Fibroblast of skin of left biceps (primary cell): ENCODE data around the gene HSPA4.
"Not testable (repeated sequence)": the region's sequence is repeated elsewhere in the genome, so short reads cannot be mapped to it uniquely, and the experiment has no call there.

ENCODE experiments used
- DNase-seq, 2 experiments: peaks; one replicate each; pipeline ENCODE4 v3.0.0-alpha.2; 2013; ENCODE audit warnings: low read depth in 2 of 2

Gene HSPA4

DNA sequence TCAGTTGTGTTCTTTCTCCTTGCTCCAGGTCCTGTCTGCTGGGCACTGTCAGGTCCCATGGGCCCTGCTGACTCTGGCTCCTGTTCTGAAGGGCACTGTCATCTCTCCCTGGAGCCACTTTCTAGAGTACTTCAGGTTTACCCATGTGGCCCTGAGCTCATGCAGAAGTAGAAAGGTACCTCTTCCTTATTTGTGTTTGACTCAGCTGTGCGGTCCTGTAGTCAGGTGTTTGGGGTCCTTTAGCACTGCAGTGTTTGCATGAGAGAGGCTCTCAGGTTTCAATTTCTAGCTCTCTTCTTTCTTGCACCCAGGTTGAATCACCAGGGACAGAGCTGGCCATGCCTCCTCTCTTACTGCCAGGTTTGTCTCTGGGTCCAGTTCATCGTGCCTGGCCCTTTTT is 71.5 kb downstream of the HSPA4 start:
- DNase-seq: no peak

GRCh38 chr5:133124891-133125290 is 73.1 kb downstream of the HSPA4 start:
- no peak for DNase-seq

DNA sequence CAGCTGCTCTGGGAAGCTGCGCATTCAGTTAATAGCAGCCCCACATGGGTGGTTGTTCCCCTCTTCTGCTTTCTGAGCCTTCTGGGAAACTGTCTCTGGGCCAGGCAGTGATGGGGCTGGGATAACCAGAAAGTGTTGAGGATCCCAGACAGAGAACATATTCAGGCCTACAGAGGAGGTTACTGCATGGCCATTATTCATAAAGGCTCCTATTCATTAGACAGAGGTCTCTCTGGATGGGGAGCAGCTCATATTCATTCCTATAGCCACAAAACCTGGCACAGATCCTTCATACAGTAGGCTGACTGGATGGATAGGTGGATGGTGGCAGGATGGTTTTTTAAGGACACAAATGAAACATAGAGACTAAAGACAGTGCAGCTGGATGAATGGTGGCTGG is 76.3 kb downstream of the HSPA4 start:
- DNase-seq: no peak

GRCh38 chr5:133129289-133129688 is 77.5 kb downstream of the HSPA4 start:
- no peak for DNase-seq

DNA sequence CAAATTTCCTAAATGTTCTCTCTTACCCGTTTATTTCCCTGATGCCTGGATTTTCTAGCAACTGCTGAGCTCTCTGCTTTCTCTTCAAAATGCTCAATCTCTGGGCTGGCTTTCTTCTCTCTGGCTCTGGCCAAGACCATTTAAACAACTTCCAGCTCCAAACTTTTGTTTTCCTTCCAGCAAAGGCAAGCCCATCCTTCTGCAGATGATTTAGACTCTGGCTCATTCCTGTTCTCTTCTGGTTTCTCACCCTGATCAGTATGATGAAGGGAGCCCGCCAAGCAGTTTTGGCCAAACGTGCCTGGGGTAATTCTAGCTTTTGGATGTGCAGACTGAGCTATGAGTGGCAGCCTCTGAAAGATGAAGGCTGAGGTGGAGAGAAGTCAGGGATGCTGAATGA is 78.1 kb downstream of the HSPA4 start:
- DNase-seq: no peak

GRCh38 chr5:133130387-133131118 is 78.7 kb downstream of the HSPA4 start:
- no peak for DNase-seq

DNA sequence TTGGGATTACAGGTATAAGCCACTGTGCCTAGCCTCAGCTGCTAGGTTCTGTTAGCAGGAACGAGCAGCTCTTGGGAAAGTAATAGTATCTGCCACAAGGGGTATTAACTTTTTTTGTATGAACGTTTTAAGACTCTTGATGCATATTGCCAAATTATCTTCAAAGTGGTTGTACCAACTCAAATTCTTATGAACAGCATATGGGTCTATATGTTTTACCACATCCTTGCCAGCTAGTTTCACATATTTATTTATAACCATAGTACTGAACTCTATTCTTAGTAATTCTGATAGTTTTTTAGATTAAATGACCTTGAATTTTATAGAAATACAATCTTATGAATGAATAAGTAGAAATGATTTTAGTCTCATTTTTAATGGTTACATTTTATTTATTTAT is 80.9 kb downstream of the HSPA4 start:
- DNase-seq: no peak

DNA sequence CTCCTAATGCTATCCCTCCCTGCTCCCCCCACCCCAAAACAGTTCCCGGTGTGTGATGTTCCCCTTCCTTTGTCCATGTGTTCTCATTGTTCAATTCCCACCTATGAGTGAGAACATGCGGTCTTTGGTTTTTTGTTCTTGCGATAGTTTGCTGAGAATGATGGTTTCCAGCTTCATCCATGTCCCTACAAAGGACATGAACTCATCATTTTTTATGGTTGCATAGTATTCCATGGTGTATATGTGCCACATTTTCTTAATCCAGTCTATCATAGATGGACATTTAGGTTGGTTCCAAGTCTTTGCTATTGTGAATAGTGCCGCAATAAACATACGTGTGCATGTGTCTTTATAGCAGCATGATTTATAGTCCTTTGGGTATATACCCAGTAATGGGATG is 81.4 kb downstream of the HSPA4 start:
- DNase-seq: not testable (repeated sequence)

DNA sequence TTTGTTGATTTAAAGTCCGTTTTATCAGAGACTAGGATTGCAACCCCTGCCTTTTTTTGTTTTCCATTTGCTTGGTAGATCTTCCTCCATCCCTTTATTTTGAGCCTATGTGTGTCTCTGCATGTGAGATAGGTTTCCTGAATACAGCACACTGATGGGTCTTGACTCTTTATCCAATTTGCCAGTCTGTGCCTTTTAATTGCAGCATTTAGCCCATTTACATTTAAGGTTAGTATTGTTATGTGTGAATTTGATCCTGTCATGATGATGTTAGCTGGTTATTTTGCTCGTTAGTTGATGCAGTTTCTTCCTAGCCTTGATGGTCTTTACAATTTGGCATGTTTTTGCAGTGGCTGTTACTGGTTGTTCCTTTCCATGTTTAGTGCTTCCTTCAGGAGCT is 85.1 kb downstream of the HSPA4 start:
- not testable (repeated sequence) for DNase-seq

- no peak for DNase-seq
These were observed 88.5 kb downstream of the HSPA4 start for GRCh38 chr5:133140311-133140710.

- DNase-seq: no peak
These were observed 89.9 kb downstream of the HSPA4 start for GRCh38 chr5:133141746-133142145.

DNA sequence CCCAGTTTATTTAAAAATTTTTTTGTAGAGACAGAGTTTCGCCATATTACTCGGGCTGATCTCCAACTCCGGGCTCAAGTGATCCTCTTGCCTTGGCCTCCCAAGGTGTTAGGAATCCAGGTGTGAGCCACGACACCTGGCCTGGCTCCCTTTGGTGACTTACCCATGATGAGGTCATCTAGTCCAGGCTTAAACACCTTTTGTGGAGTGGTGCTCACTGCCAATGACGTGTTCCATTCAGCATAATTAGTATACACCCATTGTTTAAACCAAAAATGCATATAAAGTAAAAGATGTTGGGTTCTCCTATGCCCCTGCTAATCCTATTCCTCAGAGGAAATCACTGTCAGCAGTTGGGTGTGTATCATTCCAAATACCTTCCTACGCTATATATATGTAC is 91.0 kb downstream of the HSPA4 start:
- DNase-seq: no peak

- no peak for DNase-seq
These were observed 92.6 kb downstream of the HSPA4 start for GRCh38 chr5:133144245-133144981.

DNA sequence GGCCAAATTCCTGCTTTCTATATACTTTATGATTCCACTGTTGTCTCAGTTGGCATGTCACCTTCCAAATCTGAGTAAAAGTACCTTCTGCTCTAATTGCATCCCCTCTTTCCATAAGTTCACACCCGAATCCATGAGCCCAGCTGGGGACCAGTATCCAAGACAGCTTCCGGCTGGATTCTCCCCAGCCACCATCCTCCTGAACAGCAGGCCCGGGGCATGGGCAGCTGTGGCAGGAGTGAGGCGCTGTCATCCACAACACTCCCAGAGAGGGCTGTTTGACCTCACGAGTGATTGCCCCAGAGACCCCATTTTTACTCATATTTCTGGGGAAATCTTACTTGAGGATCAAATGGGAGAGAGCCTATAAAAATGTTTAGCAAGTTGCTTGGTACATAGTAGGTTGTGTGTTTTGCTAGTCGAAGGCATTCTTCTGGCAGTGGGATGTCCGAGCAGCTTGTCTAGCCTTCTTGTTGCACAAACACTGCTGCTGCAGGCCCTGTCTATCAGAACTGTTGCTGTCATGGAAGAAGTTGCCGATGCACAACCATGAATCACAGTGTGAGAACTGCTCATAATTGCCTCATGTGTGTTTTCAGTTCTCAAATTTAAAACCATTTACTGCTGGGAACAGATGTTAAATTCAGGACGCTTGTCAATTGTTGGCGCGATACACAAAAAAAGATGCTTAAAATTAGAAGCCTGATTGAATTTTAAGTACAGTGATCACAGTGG is 93.8 kb downstream of the HSPA4 start:
- DNase-seq: no peak

GRCh38 chr5:133147411-133147810 is 95.6 kb downstream of the HSPA4 start:
- DNase-seq: no peak

DNA sequence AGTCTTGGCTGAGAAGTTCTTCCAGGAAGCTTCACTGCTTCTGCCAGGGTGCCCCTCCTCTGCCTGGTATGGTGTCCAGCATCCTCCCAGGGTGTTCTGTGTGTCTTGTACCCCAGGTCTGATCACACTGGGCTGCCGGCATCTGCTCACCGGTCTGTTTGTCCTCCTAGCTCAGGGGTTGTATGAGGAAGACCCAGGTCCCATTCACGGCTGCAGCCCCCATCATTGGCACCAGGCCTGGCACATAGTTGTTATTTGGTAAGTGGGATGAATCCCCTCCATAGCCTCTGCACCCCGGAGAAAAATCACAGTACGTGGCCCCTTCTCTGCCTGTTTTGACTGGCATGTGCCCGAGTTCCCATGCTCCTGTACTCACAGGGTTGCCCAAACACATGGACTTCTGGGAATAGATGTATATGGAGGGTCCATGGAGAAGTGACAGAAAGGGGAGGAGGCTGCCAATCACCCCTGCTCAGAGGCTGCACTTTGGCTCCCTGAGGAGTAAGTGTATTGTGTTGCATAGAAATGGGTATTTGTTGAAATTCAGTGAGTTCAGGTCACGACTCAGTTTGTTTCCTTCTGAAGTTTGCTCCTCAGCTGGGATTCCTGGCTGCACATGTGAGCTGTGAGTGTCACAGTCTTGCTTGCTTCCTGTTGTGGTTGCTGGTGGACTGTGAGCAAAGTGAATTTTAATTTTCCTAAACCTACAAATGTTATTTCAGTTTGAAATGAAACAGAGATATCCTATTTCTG is 96.2 kb downstream of the HSPA4 start:
- no peak for DNase-seq

DNA sequence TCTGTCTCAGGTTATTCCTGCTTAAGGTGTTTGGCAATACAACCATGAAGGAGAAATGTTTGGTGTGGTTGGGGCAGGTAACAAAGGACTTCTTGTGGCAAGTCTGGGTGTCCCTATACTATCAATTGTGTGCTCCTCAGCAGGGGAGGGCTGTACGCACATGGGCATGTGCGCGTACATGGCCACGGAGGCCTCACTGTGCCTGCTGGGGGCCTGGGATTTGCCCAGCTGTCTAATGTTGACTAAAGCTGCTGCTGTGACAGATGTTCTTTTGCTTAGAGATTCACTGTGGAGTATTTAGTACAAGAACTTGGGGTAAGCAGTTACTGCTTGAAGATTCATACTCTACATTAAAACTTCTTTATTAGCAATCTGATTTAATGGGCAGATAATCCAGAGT is 97.5 kb downstream of the HSPA4 start:
- DNase-seq: no peak

DNA sequence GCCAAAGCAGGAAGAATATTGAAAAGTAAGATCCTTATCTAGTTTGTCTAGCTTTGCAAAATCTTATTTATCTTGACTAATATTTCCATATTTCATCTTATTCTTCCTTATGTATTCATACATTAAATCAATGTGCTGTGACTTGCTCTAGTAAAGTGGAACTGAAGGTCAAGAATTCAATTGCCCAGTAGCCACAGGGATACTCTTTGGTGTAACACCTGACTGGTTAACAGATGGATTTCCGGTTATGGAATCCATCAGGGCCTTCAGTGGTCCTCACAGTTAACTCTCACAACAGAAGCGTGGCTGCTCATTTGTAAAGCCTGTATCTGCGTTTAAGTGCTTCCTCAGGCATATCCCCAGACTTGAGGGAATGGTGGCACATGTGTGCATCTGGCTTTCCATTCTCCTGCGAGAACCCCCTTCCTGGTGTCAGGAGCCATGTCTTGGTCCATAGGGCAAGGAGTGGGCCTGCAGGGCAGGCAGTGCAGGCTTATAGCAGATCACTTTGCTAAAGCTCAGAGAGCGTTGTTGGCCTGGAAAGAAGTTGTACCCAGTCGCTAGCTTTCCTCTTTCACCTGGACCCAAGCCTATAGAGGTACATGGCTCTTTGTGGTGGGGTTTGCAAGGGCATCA is 99.2 kb downstream of the HSPA4 start:
- no peak for DNase-seq

DNA sequence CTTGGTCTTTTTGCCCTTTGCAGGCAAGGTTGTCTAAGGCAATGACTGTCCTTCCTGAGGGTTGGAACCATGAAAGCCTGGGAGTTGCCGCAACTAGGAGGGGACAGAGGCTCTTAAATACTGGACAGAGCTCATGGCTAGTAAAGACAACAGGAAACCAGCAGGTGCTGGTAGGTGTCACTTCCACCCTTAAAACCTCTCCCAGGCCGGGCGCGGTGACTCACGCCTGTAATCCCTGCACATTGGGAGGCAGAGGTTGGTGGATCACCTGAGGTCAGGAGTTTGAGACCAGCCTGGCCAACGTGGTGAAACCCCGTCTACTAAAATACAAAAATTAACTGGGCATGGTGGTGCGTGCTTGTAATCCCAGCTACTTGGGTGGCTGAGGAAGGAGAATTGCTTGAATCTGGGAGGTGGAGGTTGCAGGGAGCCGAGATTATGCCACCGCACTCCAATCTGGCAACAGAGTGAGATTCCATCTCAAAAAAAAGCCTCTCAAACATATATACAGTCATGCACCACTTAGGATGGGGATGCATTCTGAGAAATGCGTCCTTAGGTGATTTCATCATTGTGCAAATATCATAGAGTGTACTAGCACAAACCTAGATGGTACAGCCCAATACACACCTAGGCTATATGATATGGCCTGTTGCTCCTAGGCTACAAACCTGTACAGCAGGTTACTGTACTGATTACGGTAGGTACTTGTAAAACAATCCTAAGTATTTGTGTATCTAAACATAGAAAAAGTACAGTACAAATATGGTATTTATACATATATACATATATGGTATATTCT is 102.7 kb downstream of the HSPA4 start:
- DNase-seq: no peak

- DNase-seq: no peak
These were observed 103.6 kb downstream of the HSPA4 start for GRCh38 chr5:133155326-133155969.
